Measurements from ENCODE around the gene CRACR2A.

The CRACR2A gene

GRCh38 chr12:3606128-3606527, 146.8 kb downstream of the CRACR2A start:
- TF ChIP-seq CTCF (IDR thresholded peaks at IDR 0.05) = no peak

- TF ChIP-seq CTCF (IDR thresholded peaks at IDR 0.05) = no peak
Observed at GRCh38 chr12:3605692-3606091, 147.2 kb downstream of the CRACR2A start.

- no peak for TF ChIP-seq CTCF (IDR thresholded peaks at IDR 0.05)
Observed at GRCh38 chr12:3604748-3605586, 147.9 kb downstream of the CRACR2A start.

- TF ChIP-seq CTCF (IDR thresholded peaks at IDR 0.05) = no peak
Observed at GRCh38 chr12:3604286-3604685, 148.6 kb downstream of the CRACR2A start.

- no peak for TF ChIP-seq CTCF (IDR thresholded peaks at IDR 0.05)
Observed at GRCh38 chr12:3603576-3603975, 149.3 kb downstream of the CRACR2A start.

- no peak for TF ChIP-seq CTCF (IDR thresholded peaks at IDR 0.05)
Observed at GRCh38 chr12:3602488-3602887, 150.4 kb downstream of the CRACR2A start.

- no peak for TF ChIP-seq CTCF (IDR thresholded peaks at IDR 0.05)
Observed at GRCh38 chr12:3601461-3602150, 151.3 kb downstream of the CRACR2A start.
